H1 (cell line): ENCODE results near the gene USP37. TPM values are rescaled to one million over a fixed set of nuclear protein-coding genes. Genes with fewer than 3 reads are reported as not detected.
A peak's percentile ranks its signal among the peaks of the same experiment; 100 is the strongest.

ENCODE experiments used
- CTCF ChIA-PET: fragments of 300-600 bp; sonication (Branson Sonifier 250); formaldehyde crosslinking; loops from one replicate; lab custom pipeline; 2021; ENCODE audit not compliant: partially characterized antibody; lab: Charles Lee
- POLR2A ChIA-PET: fragments of 300-600 bp; sonication (Branson Sonifier 250); formaldehyde crosslinking; loops from one replicate; lab custom pipeline; 2021; ENCODE audit warnings: inconsistent platforms; ENCODE audit not compliant: partially characterized antibody; lab: Charles Lee
- DNase-seq, 2 experiments: peaks; one replicate each; pipeline versions ENCODE4 v3.0.0 to v3.0.0-alpha.2; 2010 to 2022; ENCODE audit warnings: low spot score in 2 of 2, low read depth in 1 of 2, mixed read lengths in 1 of 2
- FAIRE-seq: peaks from 2 replicates; lab custom pipeline; 2011; peaks lifted over from hg19 to GRCh38; lab: Jason Lieb, UNC
- H2AFZ ChIP-seq: 2 replicates; pipeline ENCODE4 v1.8.1; 2012; ENCODE audit warnings: low read length, inconsistent platforms
- H2AK5ac ChIP-seq: 2 replicates; pipeline ENCODE4 v1.6.1; 2013; ENCODE audit warnings: low read depth, low read length
- H2BK120ac ChIP-seq: replicated peaks from 2 replicates; pipeline ENCODE3; 2013; ENCODE audit warnings: low read depth, low read length, inconsistent platforms
- H2BK12ac ChIP-seq: 2 replicates; pipeline ENCODE4 v1.6.1; 2013; ENCODE audit warnings: low read depth, low read length
- H2BK15ac ChIP-seq: 2 replicates; pipeline ENCODE4 v1.6.1; 2013; ENCODE audit warnings: low read length
- H2BK20ac ChIP-seq: 2 replicates; pipeline ENCODE4 v1.6.1; 2013; ENCODE audit warnings: low read length
- H2BK5ac ChIP-seq: 2 replicates; pipeline ENCODE4 v1.6.1; 2013; ENCODE audit warnings: low read depth, low read length
- H3K14ac ChIP-seq: 2 replicates; pipeline ENCODE4 v1.6.1; 2013; ENCODE audit warnings: inconsistent platforms; ENCODE audit not compliant: insufficient read length
- H3K18ac ChIP-seq: 2 replicates; pipeline ENCODE4 v1.6.1; 2013; ENCODE audit warnings: low read length; ENCODE audit errors: extremely low read depth
- H3K23ac ChIP-seq: 2 replicates; pipeline ENCODE4 v1.6.1; 2013; ENCODE audit warnings: inconsistent platforms; ENCODE audit not compliant: insufficient read length
- H3K23me2 ChIP-seq: 2 replicates; pipeline ENCODE4 v1.6.1; 2013; ENCODE audit warnings: low read depth, low read length
- H3K27ac ChIP-seq: 2 replicates; pipeline ENCODE4 v1.6.1; 2011; ENCODE audit warnings: low read depth, low read length, inconsistent platforms
- H3K27me3 ChIP-seq, 4 experiments: replicated peaks in 1 of 4; 1 replicate in 1 of 4; 2 replicates in 3 of 4; pipeline versions ENCODE4 v1.6.1 to v1.8.1; 2011 to 2013; ENCODE audit warnings: low read length in 3 of 4, mild to moderate bottlenecking in 3 of 4, inconsistent platforms in 2 of 4, mixed read lengths in 2 of 4, moderate library complexity in 1 of 4; ENCODE audit not compliant: control insufficient read depth in 3 of 4, insufficient read depth in 3 of 4; ENCODE audit errors: extremely low read depth in 1 of 4
- H3K36me3 ChIP-seq, 4 experiments: 2 replicates each; pipeline versions ENCODE4 v1.6.1 to v1.8.1; 2011 to 2013; ENCODE audit warnings: mild to moderate bottlenecking in 4 of 4, low read length in 3 of 4, moderate library complexity in 2 of 4, control low read depth in 1 of 4, inconsistent platforms in 1 of 4; ENCODE audit not compliant: insufficient read depth in 4 of 4, control insufficient read depth in 2 of 4
- H3K4ac ChIP-seq: replicated peaks from 2 replicates; pipeline ENCODE3; 2013; ENCODE audit warnings: low read length, low read depth, mixed read lengths, inconsistent platforms; ENCODE audit not compliant: insufficient read length
- H3K4me1 ChIP-seq, 4 experiments: replicated peaks in 1 of 4; 1 replicate in 1 of 4; 2 replicates in 3 of 4; pipeline versions ENCODE4 v1.6.1 to v1.8.1; 2011 to 2013; ENCODE audit warnings: low read length in 3 of 4, inconsistent platforms in 2 of 4, mixed read lengths in 1 of 4; ENCODE audit not compliant: insufficient read depth in 4 of 4, control insufficient read depth in 3 of 4
- H3K4me2 ChIP-seq, 2 experiments: 2 replicates each; pipeline versions ENCODE4 v1.6.1 to v1.8.1; 2011 to 2013; ENCODE audit warnings: low read depth in 2 of 2, low read length in 2 of 2, control low read depth in 1 of 2, inconsistent platforms in 1 of 2, mild to moderate bottlenecking in 1 of 2; ENCODE audit not compliant: insufficient read depth in 1 of 2
- H3K4me3 ChIP-seq, 4 experiments: fragments of 200-600, 300-600 bp in 1 of 4; sonication (generic), shearing (Covaris generic), sonication (Bioruptor Twin) in 1 of 4; 2 replicates each; pipeline versions ENCODE4 v1.5.1 to v1.8.1; 2011 to 2016; ENCODE audit warnings: low read length in 4 of 4, low read depth in 3 of 4, control low read depth in 2 of 4, inconsistent platforms in 2 of 4, mild to moderate bottlenecking in 2 of 4, mixed read lengths in 1 of 4, moderate library complexity in 1 of 4; ENCODE audit not compliant: insufficient read depth in 2 of 4; ENCODE audit errors: extremely low read depth in 1 of 4
- H3K56ac ChIP-seq: replicated peaks from 2 replicates; pipeline ENCODE3; 2013; ENCODE audit warnings: low read depth, mild to moderate bottlenecking, mixed read lengths, low read length, inconsistent platforms; ENCODE audit not compliant: insufficient read length
- H3K79me1 ChIP-seq: 2 replicates; pipeline ENCODE4 v1.6.1; 2013; ENCODE audit warnings: low read depth, low read length, control low read depth
- H3K79me2 ChIP-seq, 2 experiments: 2 replicates each; pipeline versions ENCODE4 v1.6.1 to v1.8.1; 2012 to 2013; ENCODE audit warnings: low read length in 2 of 2, mild to moderate bottlenecking in 2 of 2, inconsistent platforms in 1 of 2; ENCODE audit not compliant: insufficient read depth in 2 of 2, control insufficient read depth in 1 of 2
- H3K9ac ChIP-seq, 4 experiments: replicated peaks in 1 of 4; 1 replicate in 1 of 4; 2 replicates in 3 of 4; pipeline versions ENCODE4 v1.6.1 to v1.8.1; 2011 to 2013; ENCODE audit warnings: low read depth in 3 of 4, low read length in 3 of 4, control low read depth in 2 of 4, mild to moderate bottlenecking in 2 of 4, moderate library complexity in 2 of 4, inconsistent platforms in 1 of 4; ENCODE audit errors: extremely low read depth in 1 of 4
- H3K9me3 ChIP-seq, 2 experiments: 2 replicates each; pipeline versions ENCODE4 v1.6.1 to v1.8.1; 2012 to 2013; ENCODE audit warnings: mild to moderate bottlenecking in 2 of 2, moderate library complexity in 2 of 2, control low read depth in 1 of 2, inconsistent platforms in 1 of 2, low read depth in 1 of 2, low read length in 1 of 2, mixed read lengths in 1 of 2; ENCODE audit not compliant: insufficient read depth in 2 of 2
- H4K20me1 ChIP-seq, 2 experiments: replicated peaks in 1 of 2; 2 replicates each; pipeline versions ENCODE3 to v1.8.1; 2011 to 2013; ENCODE audit warnings: inconsistent platforms in 2 of 2, low read length in 2 of 2, mild to moderate bottlenecking in 1 of 2; ENCODE audit not compliant: insufficient read depth in 2 of 2, control insufficient read depth in 1 of 2
- H4K5ac ChIP-seq: 2 replicates; pipeline ENCODE4 v1.6.1; 2013; ENCODE audit warnings: low read length, low read depth, mixed read lengths, inconsistent platforms; ENCODE audit not compliant: insufficient read length
- H4K8ac ChIP-seq: 2 replicates; pipeline ENCODE4 v1.8.0; 2013; ENCODE audit warnings: mild to moderate bottlenecking, moderate library complexity, low read length, inconsistent platforms; ENCODE audit not compliant: insufficient read depth; ENCODE audit errors: extremely low read depth
- H4K91ac ChIP-seq: replicated peaks from 2 replicates; pipeline ENCODE3; 2013; ENCODE audit warnings: low read length, mixed read lengths, inconsistent platforms; ENCODE audit not compliant: insufficient read length
- BRCA1 ChIP-seq: IDR thresholded peaks from 2 replicates; pipeline ENCODE4 v1.6.1; 2012; ENCODE audit warnings: low read depth, low read length, improper control_type of control experiment
- RAD21 ChIP-seq, 2 experiments: IDR thresholded peaks in 1 of 2; conservative IDR thresholded peaks in 1 of 2; 2 replicates each; pipeline ENCODE4 v1.6.1; 2011; ENCODE audit warnings: low read depth in 2 of 2, low read length in 2 of 2, improper control_type of control experiment in 1 of 2, inconsistent platforms in 1 of 2, mild to moderate bottlenecking in 1 of 2, moderate library complexity in 1 of 2
- WGBS, 2 experiments: shearing (Covaris generic) in 1 of 2; methylation state at CpG; one replicate each; pipeline versions ENCODE4 v1.1.6 to v1.1.7; 2013 to 2015; ENCODE audit warnings: low lambda C conversion rate in 2 of 2, mixed read lengths in 2 of 2, inconsistent platforms in 1 of 2, low coverage in 1 of 2, missing lambda C conversion rate in 1 of 2; ENCODE audit not compliant: insufficient replicate concordance in 2 of 2, insufficient coverage in 1 of 2, insufficient read length in 1 of 2; ENCODE audit errors: extremely low coverage in 1 of 2, missing lambda C conversion rate in 1 of 2; 5-methylcytosine and 5-hydroxymethylcytosine counted together
- polyA plus RNA-seq, 7 experiments: library from polyadenylated mRNA; depleted of rRNA in 3 of 7; stranded (reverse) in 5 of 7; unstranded in 2 of 7; fragments of >200 nt in 5 of 7; fragments of 200-250 nt in 2 of 7; gene quantifications; 1 replicate in 5 of 7; 2 replicates in 1 of 7; 4 replicates in 1 of 7; pipeline versions ENCODE4 v1.2.1 to v1.2.3, GENCODE V29; 2011 to 2013; ENCODE audit warnings: missing spikeins in 2 of 7, mixed read lengths in 2 of 7
- total RNA-seq: library from RNA; stranded (reverse); fragmentation: NEBNext Ultra II Directional; extraction: Animal tissue kit (Norgen Biotek cat#: 25700); gene quantifications from 2 replicates; pipeline ENCODE4 v1.2.1, GENCODE V29; 2021
- TF ChIP-seq, protein P1 (sequence below), 3 experiments: IDR thresholded peaks; 1 replicate in 2 of 3; 2 replicates in 1 of 3; pipeline versions ENCODE4 v1.5.1 to v1.6.1; 2011; ENCODE audit warnings: low read length in 3 of 3, mild to moderate bottlenecking in 3 of 3, inconsistent platforms in 2 of 3, low read depth in 1 of 3, moderate library complexity in 1 of 3; ENCODE audit not compliant: insufficient read depth in 1 of 3; ENCODE audit errors: control extremely low read depth in 1 of 3

USP37 gene
- total and polyA plus RNA-seq, 2 of the 8 experiments (the other 6 are each of a cell fraction or from before 2014, with no cell fraction given), result 3.8 to 29.1 TPM

GRCh38 chr2:218583983-218584850 is 16.1 kb upstream of the USP37 start:
- H2BK15ac ChIP-seq, result no peak overlapping the region
- no peak overlapping the region for H3K18ac ChIP-seq
- H4K91ac ChIP-seq, result no peak overlapping the region
- H3K27ac ChIP-seq, result no peak overlapping the region
- ChIA-PET CTCF (no interaction called here), POLR2A (no interaction called here)
- no peak overlapping the region for H4K8ac ChIP-seq
- H3K9me3 ChIP-seq, result no peaks in the 10 kb centered on the region
- WGBS, 2 experiments, result 96% methylated on average over 6 of the region's 6 CpGs; no CpG with 5 or more reads in 1 of the 2 experiments
- peaks cover 18 to 76% (median 55%) of the 10 kb centered on the region in 4 experiments for H3K36me3 ChIP-seq
- no peak overlapping the region for H2BK20ac ChIP-seq
- H2AFZ ChIP-seq, result no peak overlapping the region
- DNase-seq (no peak), FAIRE-seq (no peak)
- H3K23me2 ChIP-seq, result no peaks in the 10 kb centered on the region
- no peak overlapping the region for H2BK5ac ChIP-seq
- no peak overlapping the region for H3K4me3 ChIP-seq
- no peak overlapping the region for H2BK12ac ChIP-seq
- TF ChIP-seq, protein P1, sequence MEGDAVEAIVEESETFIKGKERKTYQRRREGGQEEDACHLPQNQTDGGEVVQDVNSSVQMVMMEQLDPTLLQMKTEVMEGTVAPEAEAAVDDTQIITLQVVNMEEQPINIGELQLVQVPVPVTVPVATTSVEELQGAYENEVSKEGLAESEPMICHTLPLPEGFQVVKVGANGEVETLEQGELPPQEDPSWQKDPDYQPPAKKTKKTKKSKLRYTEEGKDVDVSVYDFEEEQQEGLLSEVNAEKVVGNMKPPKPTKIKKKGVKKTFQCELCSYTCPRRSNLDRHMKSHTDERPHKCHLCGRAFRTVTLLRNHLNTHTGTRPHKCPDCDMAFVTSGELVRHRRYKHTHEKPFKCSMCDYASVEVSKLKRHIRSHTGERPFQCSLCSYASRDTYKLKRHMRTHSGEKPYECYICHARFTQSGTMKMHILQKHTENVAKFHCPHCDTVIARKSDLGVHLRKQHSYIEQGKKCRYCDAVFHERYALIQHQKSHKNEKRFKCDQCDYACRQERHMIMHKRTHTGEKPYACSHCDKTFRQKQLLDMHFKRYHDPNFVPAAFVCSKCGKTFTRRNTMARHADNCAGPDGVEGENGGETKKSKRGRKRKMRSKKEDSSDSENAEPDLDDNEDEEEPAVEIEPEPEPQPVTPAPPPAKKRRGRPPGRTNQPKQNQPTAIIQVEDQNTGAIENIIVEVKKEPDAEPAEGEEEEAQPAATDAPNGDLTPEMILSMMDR (IDR thresholded peaks at IDR 0.05; ENCODE audit: control extremely low read depth in 1 of 3, insufficient read depth in 1 of 3, low read depth in 1 of 3, low read length in 3 of 3), result peak in 1 of 3 experiments; percentile 11; a peak in 2 of 4 replicates
- TF ChIP-seq RAD21 (IDR thresholded peaks at IDR 0.05 in 1 of 2, conservative IDR thresholded peaks at IDR 0.05 in 1 of 2; ENCODE audit: low read depth in 2 of 2, low read length in 2 of 2) (peak in 1 of 2 experiments; percentile 7; a peak in 1 of 4 replicates), BRCA1 (no peak)
- H4K20me1 ChIP-seq, result peaks cover 2% of the 10 kb centered on the region in 2 experiments
- H3K23ac ChIP-seq, result no peak overlapping the region
- H3K56ac ChIP-seq, result no peak overlapping the region
- H3K4me2 ChIP-seq, result no peak overlapping the region
- no peak overlapping the region for H3K9ac ChIP-seq
- no peaks in the 10 kb centered on the region for H3K79me1 ChIP-seq
- no peak overlapping the region for H4K5ac ChIP-seq
- no peak overlapping the region for H3K4ac ChIP-seq
- H3K4me1 ChIP-seq, result no peaks in the 10 kb centered on the region
- no peaks in the 10 kb centered on the region for H3K27me3 ChIP-seq
- no peak overlapping the region for H2AK5ac ChIP-seq
- peaks cover 0 to 24% of the 10 kb centered on the region in 2 experiments; a peak in 2 of 4 replicates for H3K79me2 ChIP-seq
- H2BK120ac ChIP-seq, result no peak overlapping the region
- H3K14ac ChIP-seq, result no peak overlapping the region
